GM12875 (cell line): Measurements from ENCODE around the gene INKA1.

Source experiments
- H3K4me3 ChIP-seq: one replicate; pipeline ENCODE4 v1.5.1; 2011; ENCODE audit warnings: low read depth, low read length, control low read depth
- TF ChIP-seq, protein P1 (sequence below): IDR thresholded peaks from 2 replicates; pipeline ENCODE4 v1.5.1; 2011; ENCODE audit warnings: low read depth, mild to moderate bottlenecking, control low read depth, inconsistent platforms, low read length, moderate library complexity, borderline replicate concordance; ENCODE audit not compliant: insufficient read depth

The INKA1 gene

DNA sequence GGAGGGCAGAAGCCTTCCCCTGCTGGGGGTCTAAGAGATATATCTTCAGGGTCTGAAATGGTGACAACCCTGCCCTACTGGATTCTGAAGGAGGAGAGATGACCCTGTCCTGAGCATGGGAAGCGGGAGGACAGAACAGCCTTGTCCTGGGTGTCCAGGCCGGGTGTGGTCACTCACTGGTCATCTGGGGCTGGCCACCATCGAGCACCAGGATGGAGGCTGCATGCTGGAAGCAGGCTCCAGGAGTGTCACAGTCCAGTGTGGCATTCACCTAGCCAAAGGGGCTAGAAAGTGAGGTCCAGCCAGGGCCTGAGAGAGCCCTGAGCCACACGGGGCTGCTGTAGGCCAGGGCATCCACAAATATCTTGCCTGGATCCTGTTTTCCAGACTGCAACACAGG, 8.6 kb upstream of the INKA1 start:
- no peak overlapping the region for H3K4me3 ChIP-seq
- TF ChIP-seq, protein P1, sequence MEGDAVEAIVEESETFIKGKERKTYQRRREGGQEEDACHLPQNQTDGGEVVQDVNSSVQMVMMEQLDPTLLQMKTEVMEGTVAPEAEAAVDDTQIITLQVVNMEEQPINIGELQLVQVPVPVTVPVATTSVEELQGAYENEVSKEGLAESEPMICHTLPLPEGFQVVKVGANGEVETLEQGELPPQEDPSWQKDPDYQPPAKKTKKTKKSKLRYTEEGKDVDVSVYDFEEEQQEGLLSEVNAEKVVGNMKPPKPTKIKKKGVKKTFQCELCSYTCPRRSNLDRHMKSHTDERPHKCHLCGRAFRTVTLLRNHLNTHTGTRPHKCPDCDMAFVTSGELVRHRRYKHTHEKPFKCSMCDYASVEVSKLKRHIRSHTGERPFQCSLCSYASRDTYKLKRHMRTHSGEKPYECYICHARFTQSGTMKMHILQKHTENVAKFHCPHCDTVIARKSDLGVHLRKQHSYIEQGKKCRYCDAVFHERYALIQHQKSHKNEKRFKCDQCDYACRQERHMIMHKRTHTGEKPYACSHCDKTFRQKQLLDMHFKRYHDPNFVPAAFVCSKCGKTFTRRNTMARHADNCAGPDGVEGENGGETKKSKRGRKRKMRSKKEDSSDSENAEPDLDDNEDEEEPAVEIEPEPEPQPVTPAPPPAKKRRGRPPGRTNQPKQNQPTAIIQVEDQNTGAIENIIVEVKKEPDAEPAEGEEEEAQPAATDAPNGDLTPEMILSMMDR = no peak

DNA sequence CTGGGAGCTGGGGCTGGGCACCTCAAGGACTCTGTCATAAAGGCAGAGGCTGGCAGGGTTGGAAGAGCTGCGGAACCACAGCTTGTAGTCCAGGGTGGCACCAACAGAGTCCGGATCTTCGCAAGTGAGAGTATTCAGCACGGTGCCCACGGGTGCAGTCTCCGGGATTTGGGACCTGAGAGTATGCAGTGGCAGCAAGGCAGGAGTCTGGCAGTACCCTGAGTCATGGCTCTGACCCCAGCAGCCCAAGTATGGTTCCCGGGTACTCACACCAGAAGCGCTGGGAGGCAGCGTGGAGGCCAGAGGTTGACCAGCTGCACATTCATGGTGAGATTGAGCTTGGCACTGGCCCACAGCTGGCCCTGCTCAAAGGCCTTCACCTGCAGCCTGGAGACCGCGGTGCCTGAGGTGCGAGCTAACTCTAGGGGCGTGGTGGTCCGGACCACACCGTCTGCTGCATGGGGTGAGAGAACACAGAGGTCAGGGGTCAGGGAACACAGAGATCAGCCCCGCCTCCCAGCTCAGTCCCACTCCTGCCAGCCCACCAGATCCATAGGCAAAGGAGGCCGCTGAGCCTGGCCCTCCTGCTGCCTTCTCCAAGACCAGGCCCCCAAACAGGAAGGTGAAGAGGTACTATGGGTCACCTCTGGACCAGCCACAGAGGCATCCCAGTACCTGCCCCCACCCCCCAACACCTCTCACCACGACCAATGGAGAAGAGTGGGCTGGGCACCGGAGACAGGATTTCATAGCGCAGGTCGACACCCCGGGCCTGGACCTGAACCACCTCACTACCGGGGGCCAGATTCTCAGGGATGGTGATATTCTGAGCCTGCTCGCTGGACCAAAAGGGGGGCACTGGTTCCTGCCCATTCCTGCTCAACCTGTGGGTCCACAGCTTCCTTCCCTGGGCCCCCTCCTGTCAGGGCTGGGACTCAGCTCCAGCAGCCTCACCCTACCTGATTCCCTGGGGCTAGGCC, 7.8 kb upstream of the INKA1 start:
- TF ChIP-seq, protein P1 = no peak
- H3K4me3 ChIP-seq = no peak overlapping the region

GRCh38 chr3:49799105-49799504, 4.0 kb upstream of the INKA1 start:
- TF ChIP-seq, protein P1 = no peak
- H3K4me3 ChIP-seq = no peak overlapping the region

GRCh38 chr3:49799761-49800160, 3.3 kb upstream of the INKA1 start, which contains the start of gene CDHR4:
Gene CDHR4, minus strand, starts transcription at chr3:49799873. Its CDS starts 61 bp downstream, at chr3:49799812.
- TF ChIP-seq, protein P1 = no peak
- no peak within 1 kb of the TSS for H3K4me3 ChIP-seq

DNA sequence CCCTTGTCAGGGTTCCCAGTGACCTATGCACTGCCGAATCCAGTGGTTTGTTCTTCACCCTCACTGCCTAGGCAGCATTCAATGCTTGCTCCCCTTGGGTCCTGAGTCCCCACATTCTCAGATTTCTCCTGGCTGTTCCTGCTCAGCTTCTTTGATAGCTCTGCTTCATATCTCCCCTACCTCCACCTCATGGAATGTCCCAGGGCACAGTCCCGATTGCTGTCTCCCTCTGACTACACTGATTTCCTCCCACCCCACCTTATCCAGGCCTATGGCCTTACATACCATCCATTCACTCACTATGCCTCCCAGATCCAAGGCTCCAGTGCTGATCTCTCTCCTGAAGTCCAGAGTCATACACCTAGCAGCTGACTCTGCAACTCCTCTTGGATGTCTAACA, 1.9 kb upstream of the INKA1 start:
- TF ChIP-seq, protein P1 = no peak
- no peak overlapping the region for H3K4me3 ChIP-seq

GRCh38 chr3:49803465-49804140, 542 bp downstream of the INKA1 start:
- TF ChIP-seq, protein P1 = no peak
- peak overlapping the region; percentile 77 for H3K4me3 ChIP-seq
